Psoas muscle (tissue), 8 donors: ENCODE results near the gene DNAH3. TPM values are rescaled to one million over a fixed set of nuclear protein-coding genes. Genes with fewer than 3 reads are reported as not detected.

ENCODE experiments used
- ATAC-seq, 4 donors: fragments of 200-7000 bp; cut with Tn5 transposase; one replicate each; pipeline ENCODE4 v1.9.1; 2020; ENCODE audit warnings: moderate library complexity in 3 of 4, mild to moderate bottlenecking in 2 of 4
- DNase-seq, 2 donors: peaks; one replicate each; pipeline ENCODE4 v3.0.0-alpha.2; 2020
- H3K27ac ChIP-seq: fragments of 200-600 bp; one replicate; pipeline ENCODE4 v1.8.0; 2022
- H3K27me3 ChIP-seq, 3 donors: fragments of 200-600 bp in 1 of 3; one replicate each; pipeline versions ENCODE4 v1.6.1 to v1.8.0; 2013 to 2022; ENCODE audit warnings: low read length in 2 of 3, mild to moderate bottlenecking in 2 of 3, moderate library complexity in 1 of 3; ENCODE audit not compliant: insufficient read depth in 3 of 3
- H3K36me3 ChIP-seq, 2 donors: fragments of 200-600 bp in 1 of 2; one replicate each; pipeline versions ENCODE4 v1.6.1 to v1.8.0; 2013 to 2022; ENCODE audit warnings: low read depth in 1 of 2, mild to moderate bottlenecking in 1 of 2, moderate library complexity in 1 of 2; ENCODE audit not compliant: insufficient read depth in 1 of 2
- H3K4me1 ChIP-seq: fragments of 200-600 bp; one replicate; pipeline ENCODE4 v1.8.0; 2022
- H3K4me3 ChIP-seq: fragments of 200-600 bp; one replicate; pipeline ENCODE4 v1.8.0; 2022; ENCODE audit warnings: mild to moderate bottlenecking
- H3K9me3 ChIP-seq: fragments of 200-600 bp; one replicate; pipeline ENCODE4 v1.8.0; 2022
- CTCF ChIP-seq: fragments of 200-600 bp; IDR thresholded peaks from one replicate; pipeline ENCODE4 v1.8.0; 2022; ENCODE audit warnings: antibody characterized with exemption
- WGBS, 3 donors: extraction: QIAGEN DNeasy Blood & Tissue Kit; methylation state at CpG; one replicate each; pipeline versions ENCODE4 v1.1.6 to v1.1.7; 2013; 5-methylcytosine and 5-hydroxymethylcytosine counted together
- intact Hi-C, 2 donors: fragments of 100-400 bp; cut with DNase I; formaldehyde crosslinking; loops; one replicate each; pipeline versions ENCODE4 v1.11.0 to v1.14.2; 2022
- polyA plus RNA-seq, 3 donors: library from polyadenylated mRNA; stranded (reverse); fragments of 200-250 nt; gene quantifications; one replicate each; pipeline ENCODE4 v1.2.3, GENCODE V29; 2013
- total RNA-seq, 4 donors: library from RNA; stranded (reverse); fragmentation: NEBNext Ultra II Directional in 2 of 4; extraction: Animal tissue kit (Norgen Biotek cat#: 25700) in 2 of 4; gene quantifications; one replicate each; pipeline versions ENCODE4 v1.2.1 to v1.2.4, GENCODE V29; 2021 to 2023
- donor health status: healthy with polysubstance abuse.
- donor health status: DM: no; HTN: no; CAD: no; lungs with moderate emphysema.
- donor health status: Bipolar disorder and iron deficiency.
- donor health status: healthy.
- donor health status: DM: yes; HTN: yes; CAD: no.
- donor health status: DM: no; HTN: no; CAD: no.
- donor health status: DM: no; HTN: no; CAD: no.
- donor health status: DM: yes; HTN: yes; CAD: no.

The DNAH3 gene
- total and polyA plus RNA-seq, 7 donors = 0.01 to 2.1 (median 0.17) TPM; not detected in 1

- intact Hi-C loops = no loop called here
- no peaks in the 10 kb centered on the region for H3K27me3 ChIP-seq
- no peak for TF ChIP-seq CTCF
- H3K4me1 ChIP-seq = peaks cover 49% of the 10 kb centered on the region
- no peaks in the 10 kb centered on the region for H3K36me3 ChIP-seq
- DNase-seq = no peak
- H3K9me3 ChIP-seq = no peaks in the 10 kb centered on the region
- ATAC-seq = peak; percentile 31 to 56 (median 50)
- 60 to 68% (median 64%) methylated on average over 4 of the region's 4 CpGs for whole genome bisulfite sequencing, 3 donors
- H3K27ac ChIP-seq = peak overlapping the region; percentile 54
- no peak overlapping the region for H3K4me3 ChIP-seq
Observed at GRCh38 chr16:20906341-20907255, 244.0 kb downstream of the DNAH3 start.

GRCh38 chr16:20905576-20905975, 245.1 kb downstream of the DNAH3 start:
- Histone ChIP-seq H3K4me1 (peaks cover 50% of the 10 kb centered on the region), H3K4me3 (no peak overlapping the region), H3K36me3 (no peaks in the 10 kb centered on the region), H3K27me3 (no peaks in the 10 kb centered on the region), H3K9me3 (no peaks in the 10 kb centered on the region), H3K27ac (peak overlapping the region; percentile 54)
- intact Hi-C loops = no loop called here
- 63 to 71% (median 65%) methylated on average over 3 of the region's 3 CpGs for WGBS, 3 donors
- TF ChIP-seq CTCF = no peak
- no peak for DNase-seq
- ATAC-seq = no peak

- H3K4me1 ChIP-seq = peaks cover 46% of the 10 kb centered on the region
Observed at GRCh38 chr16:20904507-20905081, 246.1 kb downstream of the DNAH3 start.

GRCh38 chr16:20903899-20904506, 246.6 kb downstream of the DNAH3 start:
- ATAC-seq = no peak
- no peak for TF ChIP-seq CTCF
- Histone ChIP-seq H3K27me3 (no peaks in the 10 kb centered on the region), H3K36me3 (no peaks in the 10 kb centered on the region), H3K27ac (peak overlapping the region; percentile 47), H3K4me3 (no peak overlapping the region), H3K9me3 (no peaks in the 10 kb centered on the region), H3K4me1 (peaks cover 50% of the 10 kb centered on the region)
- no peak for DNase-seq
- intact Hi-C loops = loop anchor here (5.0 kb wide), 2 partner anchors 37 to 97 kb away; partner anchors contain the start of genes ERI2 (in 1 of the 2) and REXO5 (in 1 of the 2)
- WGBS, 3 donors = 43 to 59% (median 46%) methylated on average over 5 of the region's 5 CpGs

More at GRCh38 chr16:20904507-20905081, 246.1 kb downstream of the DNAH3 start:
- no peaks in the 10 kb centered on the region for H3K9me3 ChIP-seq
- intact Hi-C loops = loop anchor here (5.0 kb wide), 2 partner anchors 37 to 97 kb away; partner anchors contain the start of genes ERI2 (in 1 of the 2) and REXO5 (in 1 of the 2)
- H3K36me3 ChIP-seq = no peaks in the 10 kb centered on the region
- 40 to 54% (median 48%) methylated on average over 3 of the region's 3 CpGs for WGBS, 3 donors
- H3K4me3 ChIP-seq = no peak overlapping the region
- H3K27me3 ChIP-seq = no peaks in the 10 kb centered on the region
- peak overlapping the region; percentile 54 for H3K27ac ChIP-seq
- ATAC-seq (no peak), DNase-seq (no peak)
- no peak for TF ChIP-seq CTCF
